Smooth muscle cell (in vitro differentiated cells): ENCODE results near the gene KTI12. TPM values are rescaled to one million over a fixed set of nuclear protein-coding genes. Genes with fewer than 3 reads are reported as not detected.

Experiments used
- DNase-seq: peaks from one replicate; lab custom pipeline; 2025; ENCODE audit not compliant: unreplicated experiment; lab: John Stamatoyannopoulos, UW
- H2AFZ ChIP-seq: fragments of 200-600 bp; sonication (generic); 2 replicates; pipeline ENCODE4 v1.6.0; 2016; ENCODE audit warnings: antibody characterized with exemption, low read depth, mild to moderate bottlenecking
- H3F3A ChIP-seq: fragments of 200-600 bp; sonication (generic); 2 replicates; pipeline ENCODE4 v1.6.0; 2017; ENCODE audit warnings: antibody characterized with exemption, low read depth
- H3K27ac ChIP-seq: fragments of 200-600 bp; sonication (generic); 2 replicates; pipeline ENCODE4 v1.5.1; 2016; ENCODE audit warnings: low read depth, mild to moderate bottlenecking
- H3K27me3 ChIP-seq: fragments of 200-600 bp; sonication (generic); 2 replicates; pipeline ENCODE4 v1.6.1; 2016; ENCODE audit warnings: low read depth, mild to moderate bottlenecking
- H3K36me3 ChIP-seq: fragments of 200-600 bp; sonication (generic); 2 replicates; pipeline ENCODE4 v1.5.1; 2016; ENCODE audit warnings: low read depth
- H3K4me1 ChIP-seq: fragments of 200-600 bp; sonication (generic); 2 replicates; pipeline ENCODE4 v1.5.1; 2016; ENCODE audit warnings: low read depth
- H3K4me2 ChIP-seq: fragments of 200-600 bp; sonication (generic); 2 replicates; pipeline ENCODE4 v1.6.0; 2016; ENCODE audit warnings: mild to moderate bottlenecking
- H3K4me3 ChIP-seq: fragments of 200-600 bp; sonication (generic); 2 replicates; pipeline ENCODE4 v1.5.1; 2016; ENCODE audit warnings: mild to moderate bottlenecking
- H3K79me2 ChIP-seq: fragments of 200-600 bp; sonication (generic); 2 replicates; pipeline ENCODE4 v1.6.0; 2016; ENCODE audit warnings: low read depth, mild to moderate bottlenecking
- H3K9ac ChIP-seq: fragments of 200-600 bp; sonication (generic); 2 replicates; pipeline ENCODE4 v1.6.0; 2016; ENCODE audit warnings: low read depth
- H3K9me3 ChIP-seq: fragments of 200-600 bp; sonication (generic); replicated peaks from 2 replicates; pipeline ENCODE4 v1.5.1; 2016; ENCODE audit warnings: low read depth
- H4K20me1 ChIP-seq: fragments of 200-600 bp; sonication (generic); 2 replicates; pipeline ENCODE4 v1.6.0; 2016; ENCODE audit warnings: low read depth
- CTCF ChIP-seq: fragments of 200-600 bp; sonication (generic); IDR thresholded peaks from 2 replicates; pipeline ENCODE4 v1.5.1; 2017; ENCODE audit warnings: borderline replicate concordance, mild to moderate bottlenecking, antibody characterized with exemption; ENCODE audit not compliant: insufficient read depth, poor library complexity, severe bottlenecking
- WGBS: methylation state at CpG from one replicate; pipeline ENCODE4 v1.1.7; 2016; ENCODE audit warnings: low lambda C conversion rate; 5-methylcytosine and 5-hydroxymethylcytosine counted together
- polyA plus RNA-seq: library from polyadenylated mRNA; unstranded; fragments of >200 nt; fragmentation: Nextera tagmentation; extraction: Ambion mirVana; gene quantifications from 2 replicates; pipeline ENCODE4 v1.2.1, GENCODE V29; 2016
- small RNA-seq: library from RNA; depleted of rRNA; stranded (forward); fragments of <200 nt; gene quantifications from one replicate; pipeline ENCODE3, GENCODE V24; 2014
- total RNA-seq: library from RNA; depleted of rRNA; stranded (reverse); fragments of >200 nt; gene quantifications from 2 replicates; pipeline ENCODE4 v1.2.3, GENCODE V29; 2014

KTI12 gene
- total and polyA plus RNA-seq, 2 experiments from 2014 or later: 8.1 to 11.6 TPM

GRCh38 chr1:51986718-51987117, 46.9 kb downstream of the KTI12 start:
- no peaks in the 10 kb centered on the region for H4K20me1 ChIP-seq
- no peaks in the 10 kb centered on the region for H3K9me3 ChIP-seq
- H3K27me3 ChIP-seq: peaks cover 20% of the 10 kb centered on the region
- WGBS: 79% methylated on average over 4 of the region's 4 CpGs
- DNase-seq: no peak
- no peak overlapping the region for H3K4me3 ChIP-seq
- no peak overlapping the region for H3K4me2 ChIP-seq
- H3K36me3 ChIP-seq: no peaks in the 10 kb centered on the region
- H3K4me1 ChIP-seq: peaks cover 3% of the 10 kb centered on the region
- no peak overlapping the region for H2AFZ ChIP-seq
- no peak overlapping the region for H3K9ac ChIP-seq
- no peaks in the 10 kb centered on the region for H3F3A ChIP-seq
- H3K79me2 ChIP-seq: no peaks in the 10 kb centered on the region
- H3K27ac ChIP-seq: no peak overlapping the region
- no peak for TF ChIP-seq CTCF

GRCh38 chr1:51982161-51982560, 51.4 kb downstream of the KTI12 start:
- no peaks in the 10 kb centered on the region for H3F3A ChIP-seq
- H4K20me1 ChIP-seq: no peaks in the 10 kb centered on the region
- H3K27me3 ChIP-seq: no peaks in the 10 kb centered on the region
- 92% methylated on average over 3 of the region's 3 CpGs for WGBS
- H3K4me3 ChIP-seq: no peak overlapping the region
- H3K9ac ChIP-seq: no peak overlapping the region
- H3K9me3 ChIP-seq: no peaks in the 10 kb centered on the region
- H3K36me3 ChIP-seq: no peaks in the 10 kb centered on the region
- H2AFZ ChIP-seq: no peak overlapping the region
- DNase-seq: no peak
- H3K4me1 ChIP-seq: no peaks in the 10 kb centered on the region
- no peak overlapping the region for H3K27ac ChIP-seq
- H3K4me2 ChIP-seq: no peak overlapping the region
- no peaks in the 10 kb centered on the region for H3K79me2 ChIP-seq
- TF ChIP-seq CTCF: no peak

Small RNAs within 50 kb of the gene (small RNA-seq; reads per million reads assigned to genes)
- not detected for gene RN7SL290P

Other genes with a start within 250 kb of the KTI12 start
- gene NRDC, start 155.1 kb downstream of the KTI12 start, total RNA-seq: 81.5 and 88.4 TPM in 2 replicates
- gene NRDC, start 155.1 kb downstream of the KTI12 start, polyA plus RNA-seq: 95.2 and 96.1 TPM in 2 replicates
- 8.8 and 9.3 TPM in 2 replicates for gene RAB3B, start 43.1 kb downstream of the KTI12 start, total RNA-seq
- 3.5 and 6.1 TPM in 2 replicates for gene RAB3B, start 43.1 kb downstream of the KTI12 start, polyA plus RNA-seq
- 73.0 and 83.4 TPM in 2 replicates for gene TXNDC12, start 21.4 kb upstream of the KTI12 start, total RNA-seq
- 46.7 and 60.2 TPM in 2 replicates for gene TXNDC12, start 21.4 kb upstream of the KTI12 start, polyA plus RNA-seq
- gene BTF3L4, start 22.5 kb upstream of the KTI12 start, total RNA-seq: 95.5 and 103 TPM in 2 replicates
- gene BTF3L4, start 22.5 kb upstream of the KTI12 start, polyA plus RNA-seq: 67.8 and 77.0 TPM in 2 replicates
- gene ZFYVE9, start 108.3 kb upstream of the KTI12 start, total RNA-seq: 19.1 and 19.4 TPM in 2 replicates
- 2.7 and 4.8 TPM in 2 replicates for gene ZFYVE9, start 108.3 kb upstream of the KTI12 start, polyA plus RNA-seq